Nephron (organoid): Measurements from ENCODE around the gene SLC44A5.

ENCODE experiments used
- H3K27ac Mint-ChIP-seq, 3 experiments: 2 replicates each; pipeline ENCODE4 v1.8.0; 2020; ENCODE audit warnings: mixed read lengths in 3 of 3, mild to moderate bottlenecking in 2 of 3, moderate library complexity in 1 of 3
- H3K27me3 Mint-ChIP-seq: 2 replicates; pipeline ENCODE4 v1.8.0; 2021; ENCODE audit warnings: low read depth, mild to moderate bottlenecking, moderate library complexity, mixed read lengths
- H3K36me3 Mint-ChIP-seq: 2 replicates; pipeline ENCODE4 v1.8.0; 2020; ENCODE audit warnings: low read depth, mixed read lengths
- H3K4me1 Mint-ChIP-seq: 2 replicates; pipeline ENCODE4 v1.8.0; 2020; ENCODE audit warnings: mixed read lengths
- H3K4me3 Mint-ChIP-seq, 3 experiments: 2 replicates each; pipeline ENCODE4 v1.8.0; 2020; ENCODE audit warnings: mild to moderate bottlenecking in 3 of 3, mixed read lengths in 3 of 3, moderate library complexity in 2 of 3
- H3K9me3 Mint-ChIP-seq: 2 replicates; pipeline ENCODE4 v1.8.0; 2020; ENCODE audit warnings: mixed read lengths
- CTCF ChIP-seq, 3 experiments: fragments of 200-600 bp; sonication (generic); IDR thresholded peaks; one replicate each; pipeline ENCODE4 v1.5.0; 2021; ENCODE audit warnings: antibody characterized with exemption in 3 of 3; ENCODE audit not compliant: unreplicated experiment in 3 of 3

SLC44A5 gene

DNA sequence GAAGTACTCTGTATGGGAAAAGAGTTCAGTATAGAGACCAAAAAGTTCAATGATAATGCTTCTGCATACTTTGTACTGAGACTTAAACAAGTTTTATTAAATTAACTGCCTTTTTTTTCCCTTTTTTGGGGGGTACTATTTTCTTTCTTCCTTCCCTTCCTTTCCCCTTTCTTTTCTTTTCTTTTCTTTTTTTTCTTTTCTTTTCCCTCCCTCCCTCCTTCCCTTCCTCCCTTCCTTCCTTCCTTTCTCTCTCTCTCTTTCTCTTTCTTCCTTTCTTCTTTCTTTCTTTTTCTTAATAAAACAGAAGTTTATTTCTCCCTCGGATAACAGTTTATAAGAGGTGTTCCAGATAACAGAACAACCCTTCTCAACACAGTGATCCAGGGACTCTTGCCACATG lies 399.3 kb downstream of the SLC44A5 start:
- no peaks in the 10 kb centered on the region for H3K9me3 Mint-ChIP-seq
- H3K4me1 Mint-ChIP-seq = no peaks in the 10 kb centered on the region
- H3K27ac Mint-ChIP-seq = no peak overlapping the region
- no peaks in the 10 kb centered on the region for H3K36me3 Mint-ChIP-seq
- TF ChIP-seq CTCF (IDR thresholded peaks at IDR 0.05; ENCODE audit: unreplicated experiment in 3 of 3) = no peak
- H3K27me3 Mint-ChIP-seq = peaks cover 5% of the 10 kb centered on the region
- H3K4me3 Mint-ChIP-seq = no peak overlapping the region

- H3K9me3 Mint-ChIP-seq = no peaks in the 10 kb centered on the region
- no peak for TF ChIP-seq CTCF (IDR thresholded peaks at IDR 0.05; ENCODE audit: unreplicated experiment in 3 of 3)
- H3K27ac Mint-ChIP-seq = no peak overlapping the region
- H3K4me1 Mint-ChIP-seq = no peaks in the 10 kb centered on the region
- H3K36me3 Mint-ChIP-seq = no peaks in the 10 kb centered on the region
- no peak overlapping the region for H3K4me3 Mint-ChIP-seq
- peaks cover 5% of the 10 kb centered on the region for H3K27me3 Mint-ChIP-seq
Observed at GRCh38 chr1:75208862-75209261, 402.1 kb downstream of the SLC44A5 start.

DNA sequence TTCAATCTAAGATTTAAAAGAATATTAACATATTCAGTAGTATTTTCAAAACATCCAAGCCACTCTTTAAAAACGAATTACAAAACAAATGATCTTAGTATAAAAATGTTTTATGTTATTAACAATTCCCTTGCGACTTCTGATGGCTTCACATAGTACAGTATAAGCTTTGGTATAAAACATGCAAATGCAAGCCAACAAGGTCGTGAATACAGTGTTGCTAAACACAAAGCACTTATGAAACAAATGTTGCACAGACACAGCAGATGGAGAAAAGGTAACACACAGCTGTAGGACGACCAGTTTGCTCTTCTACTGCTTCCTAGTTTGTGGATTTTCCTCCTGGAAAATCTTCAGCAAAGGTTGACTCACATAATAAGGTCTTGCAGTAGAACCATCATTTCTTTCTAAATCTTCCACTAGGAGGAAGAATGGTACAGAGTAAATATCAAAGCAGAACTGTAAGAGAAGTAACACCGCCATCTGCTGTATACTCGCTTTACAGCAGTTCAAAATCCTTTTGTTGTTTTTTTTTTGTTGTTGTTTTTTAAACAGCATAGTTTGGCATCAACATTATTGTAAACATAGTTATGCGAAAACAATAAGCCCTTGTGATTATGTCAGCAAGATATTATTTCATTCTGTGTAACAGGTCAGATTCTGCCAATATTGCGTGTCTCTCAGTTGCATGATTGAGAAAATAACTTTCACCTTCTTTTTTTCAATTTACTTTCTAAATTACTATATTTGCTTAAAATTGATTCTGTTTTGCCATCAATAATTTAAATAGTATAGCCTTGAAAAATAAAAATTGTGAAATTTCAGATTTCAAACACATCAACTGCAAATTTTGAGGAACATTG lies 407.3 kb downstream of the SLC44A5 start:
- Mint-ChIP-seq H3K4me3 (no peak overlapping the region), H3K27ac (no peak overlapping the region), H3K36me3 (no peaks in the 10 kb centered on the region), H3K9me3 (no peaks in the 10 kb centered on the region), H3K4me1 (no peaks in the 10 kb centered on the region), H3K27me3 (no peaks in the 10 kb centered on the region)
- peak; percentile 84 to 92 (median 89) for TF ChIP-seq CTCF (IDR thresholded peaks at IDR 0.05; ENCODE audit: unreplicated experiment in 3 of 3)

GRCh38 chr1:75202751-75203150 lies 408.2 kb downstream of the SLC44A5 start:
- no peaks in the 10 kb centered on the region for H3K4me1 Mint-ChIP-seq
- no peaks in the 10 kb centered on the region for H3K36me3 Mint-ChIP-seq
- H3K9me3 Mint-ChIP-seq = no peaks in the 10 kb centered on the region
- no peak overlapping the region for H3K4me3 Mint-ChIP-seq
- TF ChIP-seq CTCF (IDR thresholded peaks at IDR 0.05; ENCODE audit: unreplicated experiment in 3 of 3) = no peak
- H3K27me3 Mint-ChIP-seq = no peaks in the 10 kb centered on the region
- no peak overlapping the region for H3K27ac Mint-ChIP-seq

DNA sequence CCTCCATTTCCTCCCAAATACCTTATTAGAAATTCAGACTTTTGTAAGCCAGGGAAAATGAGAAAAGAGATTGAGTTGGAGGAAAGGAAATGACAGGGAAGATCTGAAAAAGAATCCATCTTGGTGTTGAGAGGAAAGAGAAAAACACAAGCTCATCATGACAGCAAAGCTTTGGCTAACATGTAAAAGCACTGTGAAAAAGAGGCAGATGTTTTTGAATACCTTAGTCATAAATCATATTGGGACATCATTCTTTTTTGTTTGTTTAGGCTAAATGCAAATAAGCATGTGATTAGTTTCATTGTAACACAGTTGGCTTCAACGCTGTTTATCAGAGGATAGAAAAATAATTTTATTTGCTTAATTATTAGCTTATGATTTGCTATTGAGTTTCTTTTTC lies 412.2 kb downstream of the SLC44A5 start:
- no peaks in the 10 kb centered on the region for H3K36me3 Mint-ChIP-seq
- peaks cover 4% of the 10 kb centered on the region for H3K27me3 Mint-ChIP-seq
- H3K4me3 Mint-ChIP-seq = no peak overlapping the region
- H3K9me3 Mint-ChIP-seq = no peaks in the 10 kb centered on the region
- H3K27ac Mint-ChIP-seq = no peak overlapping the region
- TF ChIP-seq CTCF (IDR thresholded peaks at IDR 0.05; ENCODE audit: unreplicated experiment in 3 of 3) = no peak
- H3K4me1 Mint-ChIP-seq = no peaks in the 10 kb centered on the region

- H3K9me3 Mint-ChIP-seq = no peaks in the 10 kb centered on the region
- H3K36me3 Mint-ChIP-seq = no peaks in the 10 kb centered on the region
- H3K4me1 Mint-ChIP-seq = no peaks in the 10 kb centered on the region
- H3K4me3 Mint-ChIP-seq = no peak overlapping the region
- no peak overlapping the region for H3K27ac Mint-ChIP-seq
- H3K27me3 Mint-ChIP-seq = peaks cover 7% of the 10 kb centered on the region
- TF ChIP-seq CTCF (IDR thresholded peaks at IDR 0.05; ENCODE audit: unreplicated experiment in 3 of 3) = no peak
Observed at GRCh38 chr1:75198163-75198562, 412.8 kb downstream of the SLC44A5 start.
